HepG2 (cell line): ENCODE results near the gene CCDC85C. TPM values are rescaled to one million over a fixed set of nuclear protein-coding genes. Genes with fewer than 3 reads are reported as not detected.
A peak's percentile ranks its signal among the peaks of the same experiment; 100 is the strongest.

ENCODE experiments used
- AGO2 ChIP-seq: fragments of 200-400 bp; formaldehyde crosslinking; optimal IDR thresholded peaks from 2 replicates; pipeline ENCODE3; 2017; ENCODE audit warnings: mild to moderate bottlenecking, low read depth, low read length, moderate library complexity
- ATF7 ChIP-seq, 2 experiments: fragments of 450-650 bp in 1 of 2; sonication (generic) in 1 of 2; formaldehyde crosslinking in 1 of 2; IDR thresholded peaks; 2 replicates each; pipeline versions ENCODE4 v1.4.0 to v1.6.1; 2016 to 2020; ENCODE audit warnings: antibody characterized with exemption in 1 of 2, mild to moderate bottlenecking in 1 of 2, missing genetic modification reagents in 1 of 2
- ESRRA ChIP-seq: sonication (generic); formaldehyde crosslinking; IDR thresholded peaks from 2 replicates; pipeline ENCODE4 v1.5.1; 2020; ENCODE audit warnings: mild to moderate bottlenecking, low read depth, missing genetic modification reagents
- SMAD9 ChIP-seq: sonication (generic); formaldehyde crosslinking; IDR thresholded peaks from 2 replicates; pipeline ENCODE4 v1.5.1; 2020; ENCODE audit warnings: mild to moderate bottlenecking, missing genetic modification reagents
- TARDBP ChIP-seq: sonication (generic); formaldehyde crosslinking; IDR thresholded peaks from 2 replicates; pipeline ENCODE4 v1.8.0; 2022; ENCODE audit warnings: mild to moderate bottlenecking, missing genetic modification reagents
- polyA plus RNA-seq, 8 experiments: library from polyadenylated mRNA; depleted of rRNA in 3 of 8; stranded (reverse) in 7 of 8; unstranded in 1 of 8; fragments of >200 nt; fragmentation: Illumina TruSeq in 4 of 8; extraction: Trizol in 4 of 8; gene quantifications; 2 replicates each; pipeline versions ENCODE4 v1.2.1 to v1.2.3, GENCODE V29; 2011 to 2016; ENCODE audit warnings: low read depth in 4 of 8, missing spikeins in 1 of 8, mixed read lengths in 1 of 8; ENCODE audit not compliant: insufficient read depth in 1 of 8
- total RNA-seq, 5 experiments: library from RNA; depleted of rRNA; stranded (reverse); fragments of >200 nt; fragmentation: Illumina TruSeq; extraction: Trizol; gene quantifications; 2 replicates each; pipeline ENCODE4 v1.2.3, GENCODE V29; 2016; ENCODE audit warnings: low read depth in 1 of 5
- TF ChIP-seq, protein P1 (sequence below): sonication (generic); formaldehyde crosslinking; IDR thresholded peaks from 2 replicates; pipeline ENCODE4 v1.9.0; 2021; ENCODE audit warnings: mild to moderate bottlenecking, missing genetic modification reagents
- TF ChIP-seq, protein P2 (sequence below): conservative IDR thresholded peaks from 2 replicates; pipeline ENCODE4 v1.6.1; 2018; ENCODE audit warnings: missing genetic modification reagents
- TF ChIP-seq, protein P3 (sequence below): sonication (generic); formaldehyde crosslinking; IDR thresholded peaks from 2 replicates; pipeline ENCODE4 v1.4.0; 2020; ENCODE audit warnings: missing genetic modification reagents
- TF ChIP-seq, protein P4 (sequence below): sonication (generic); formaldehyde crosslinking; IDR thresholded peaks from 2 replicates; pipeline ENCODE4 v1.8.0; 2022; ENCODE audit warnings: mild to moderate bottlenecking, missing genetic modification reagents, moderate library complexity
- TF ChIP-seq, protein P5 (sequence below): sonication (generic); formaldehyde crosslinking; IDR thresholded peaks from 2 replicates; pipeline ENCODE4 v1.4.0; 2020; ENCODE audit warnings: low read depth, mild to moderate bottlenecking, missing genetic modification reagents

CCDC85C gene
- total and polyA plus RNA-seq, 2 of the 13 experiments (the other 11 are each of a cell fraction or from before 2014, with no cell fraction given), result 18.8 to 43.8 TPM

DNA sequence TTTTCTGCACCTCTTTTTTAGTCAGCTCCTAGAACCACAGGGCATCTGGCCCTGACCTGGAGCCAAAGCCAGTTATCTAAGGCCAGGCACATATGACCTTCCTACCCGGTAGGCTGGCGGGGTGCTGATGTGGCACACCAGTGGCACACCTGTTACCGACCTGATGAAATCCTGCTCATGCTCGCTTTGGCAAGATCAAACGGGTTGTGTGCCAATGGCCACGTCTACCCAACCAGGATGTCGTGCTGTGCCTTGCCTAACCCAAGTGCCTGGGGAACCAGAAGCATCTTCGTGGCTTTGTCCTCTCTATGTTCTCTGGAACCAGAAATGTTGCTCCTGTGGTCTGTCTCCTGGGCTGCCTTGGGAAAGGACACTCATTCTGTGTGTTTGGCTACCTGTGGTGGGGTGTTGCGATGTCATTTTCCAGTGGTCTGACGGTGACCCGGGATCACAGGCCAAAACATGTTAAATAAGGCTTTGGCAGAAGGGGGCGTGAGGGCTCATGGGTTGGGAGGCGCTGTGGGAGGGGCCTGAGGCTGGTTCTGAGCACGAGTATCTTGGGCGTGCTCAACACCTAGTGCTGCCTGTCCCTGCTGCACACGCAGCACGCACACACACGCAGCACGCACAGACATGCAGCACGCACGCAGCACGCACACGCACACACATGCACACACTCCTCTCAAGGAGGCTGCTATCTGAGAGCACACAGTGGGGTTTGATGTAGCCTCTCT, 94.9 kb downstream of the CCDC85C start (continued):
- TF ChIP-seq, protein P1, sequence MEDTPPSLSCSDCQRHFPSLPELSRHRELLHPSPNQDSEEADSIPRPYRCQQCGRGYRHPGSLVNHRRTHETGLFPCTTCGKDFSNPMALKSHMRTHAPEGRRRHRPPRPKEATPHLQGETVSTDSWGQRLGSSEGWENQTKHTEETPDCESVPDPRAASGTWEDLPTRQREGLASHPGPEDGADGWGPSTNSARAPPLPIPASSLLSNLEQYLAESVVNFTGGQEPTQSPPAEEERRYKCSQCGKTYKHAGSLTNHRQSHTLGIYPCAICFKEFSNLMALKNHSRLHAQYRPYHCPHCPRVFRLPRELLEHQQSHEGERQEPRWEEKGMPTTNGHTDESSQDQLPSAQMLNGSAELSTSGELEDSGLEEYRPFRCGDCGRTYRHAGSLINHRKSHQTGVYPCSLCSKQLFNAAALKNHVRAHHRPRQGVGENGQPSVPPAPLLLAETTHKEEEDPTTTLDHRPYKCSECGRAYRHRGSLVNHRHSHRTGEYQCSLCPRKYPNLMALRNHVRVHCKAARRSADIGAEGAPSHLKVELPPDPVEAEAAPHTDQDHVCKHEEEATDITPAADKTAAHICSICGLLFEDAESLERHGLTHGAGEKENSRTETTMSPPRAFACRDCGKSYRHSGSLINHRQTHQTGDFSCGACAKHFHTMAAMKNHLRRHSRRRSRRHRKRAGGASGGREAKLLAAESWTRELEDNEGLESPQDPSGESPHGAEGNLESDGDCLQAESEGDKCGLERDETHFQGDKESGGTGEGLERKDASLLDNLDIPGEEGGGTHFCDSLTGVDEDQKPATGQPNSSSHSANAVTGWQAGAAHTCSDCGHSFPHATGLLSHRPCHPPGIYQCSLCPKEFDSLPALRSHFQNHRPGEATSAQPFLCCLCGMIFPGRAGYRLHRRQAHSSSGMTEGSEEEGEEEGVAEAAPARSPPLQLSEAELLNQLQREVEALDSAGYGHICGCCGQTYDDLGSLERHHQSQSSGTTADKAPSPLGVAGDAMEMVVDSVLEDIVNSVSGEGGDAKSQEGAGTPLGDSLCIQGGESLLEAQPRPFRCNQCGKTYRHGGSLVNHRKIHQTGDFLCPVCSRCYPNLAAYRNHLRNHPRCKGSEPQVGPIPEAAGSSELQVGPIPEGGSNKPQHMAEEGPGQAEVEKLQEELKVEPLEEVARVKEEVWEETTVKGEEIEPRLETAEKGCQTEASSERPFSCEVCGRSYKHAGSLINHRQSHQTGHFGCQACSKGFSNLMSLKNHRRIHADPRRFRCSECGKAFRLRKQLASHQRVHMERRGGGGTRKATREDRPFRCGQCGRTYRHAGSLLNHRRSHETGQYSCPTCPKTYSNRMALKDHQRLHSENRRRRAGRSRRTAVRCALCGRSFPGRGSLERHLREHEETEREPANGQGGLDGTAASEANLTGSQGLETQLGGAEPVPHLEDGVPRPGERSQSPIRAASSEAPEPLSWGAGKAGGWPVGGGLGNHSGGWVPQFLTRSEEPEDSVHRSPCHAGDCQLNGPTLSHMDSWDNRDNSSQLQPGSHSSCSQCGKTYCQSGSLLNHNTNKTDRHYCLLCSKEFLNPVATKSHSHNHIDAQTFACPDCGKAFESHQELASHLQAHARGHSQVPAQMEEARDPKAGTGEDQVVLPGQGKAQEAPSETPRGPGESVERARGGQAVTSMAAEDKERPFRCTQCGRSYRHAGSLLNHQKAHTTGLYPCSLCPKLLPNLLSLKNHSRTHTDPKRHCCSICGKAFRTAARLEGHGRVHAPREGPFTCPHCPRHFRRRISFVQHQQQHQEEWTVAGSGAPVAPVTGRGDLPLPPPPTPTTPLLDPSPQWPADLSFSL (CRISPR knock-in tag), result no peak
- no peak for TF ChIP-seq ATF7 (IDR thresholded peaks at IDR 0.05)
- no peak for TF ChIP-seq ATF7 (CRISPR knock-in tag; IDR thresholded peaks at IDR 0.05)
- TF ChIP-seq, protein P2, sequence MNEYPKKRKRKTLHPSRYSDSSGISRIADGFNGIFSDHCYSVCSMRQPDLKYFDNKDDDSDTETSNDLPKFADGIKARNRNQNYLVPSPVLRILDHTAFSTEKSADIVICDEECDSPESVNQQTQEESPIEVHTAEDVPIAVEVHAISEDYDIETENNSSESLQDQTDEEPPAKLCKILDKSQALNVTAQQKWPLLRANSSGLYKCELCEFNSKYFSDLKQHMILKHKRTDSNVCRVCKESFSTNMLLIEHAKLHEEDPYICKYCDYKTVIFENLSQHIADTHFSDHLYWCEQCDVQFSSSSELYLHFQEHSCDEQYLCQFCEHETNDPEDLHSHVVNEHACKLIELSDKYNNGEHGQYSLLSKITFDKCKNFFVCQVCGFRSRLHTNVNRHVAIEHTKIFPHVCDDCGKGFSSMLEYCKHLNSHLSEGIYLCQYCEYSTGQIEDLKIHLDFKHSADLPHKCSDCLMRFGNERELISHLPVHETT, result no peak
- TF ChIP-seq, protein P3, sequence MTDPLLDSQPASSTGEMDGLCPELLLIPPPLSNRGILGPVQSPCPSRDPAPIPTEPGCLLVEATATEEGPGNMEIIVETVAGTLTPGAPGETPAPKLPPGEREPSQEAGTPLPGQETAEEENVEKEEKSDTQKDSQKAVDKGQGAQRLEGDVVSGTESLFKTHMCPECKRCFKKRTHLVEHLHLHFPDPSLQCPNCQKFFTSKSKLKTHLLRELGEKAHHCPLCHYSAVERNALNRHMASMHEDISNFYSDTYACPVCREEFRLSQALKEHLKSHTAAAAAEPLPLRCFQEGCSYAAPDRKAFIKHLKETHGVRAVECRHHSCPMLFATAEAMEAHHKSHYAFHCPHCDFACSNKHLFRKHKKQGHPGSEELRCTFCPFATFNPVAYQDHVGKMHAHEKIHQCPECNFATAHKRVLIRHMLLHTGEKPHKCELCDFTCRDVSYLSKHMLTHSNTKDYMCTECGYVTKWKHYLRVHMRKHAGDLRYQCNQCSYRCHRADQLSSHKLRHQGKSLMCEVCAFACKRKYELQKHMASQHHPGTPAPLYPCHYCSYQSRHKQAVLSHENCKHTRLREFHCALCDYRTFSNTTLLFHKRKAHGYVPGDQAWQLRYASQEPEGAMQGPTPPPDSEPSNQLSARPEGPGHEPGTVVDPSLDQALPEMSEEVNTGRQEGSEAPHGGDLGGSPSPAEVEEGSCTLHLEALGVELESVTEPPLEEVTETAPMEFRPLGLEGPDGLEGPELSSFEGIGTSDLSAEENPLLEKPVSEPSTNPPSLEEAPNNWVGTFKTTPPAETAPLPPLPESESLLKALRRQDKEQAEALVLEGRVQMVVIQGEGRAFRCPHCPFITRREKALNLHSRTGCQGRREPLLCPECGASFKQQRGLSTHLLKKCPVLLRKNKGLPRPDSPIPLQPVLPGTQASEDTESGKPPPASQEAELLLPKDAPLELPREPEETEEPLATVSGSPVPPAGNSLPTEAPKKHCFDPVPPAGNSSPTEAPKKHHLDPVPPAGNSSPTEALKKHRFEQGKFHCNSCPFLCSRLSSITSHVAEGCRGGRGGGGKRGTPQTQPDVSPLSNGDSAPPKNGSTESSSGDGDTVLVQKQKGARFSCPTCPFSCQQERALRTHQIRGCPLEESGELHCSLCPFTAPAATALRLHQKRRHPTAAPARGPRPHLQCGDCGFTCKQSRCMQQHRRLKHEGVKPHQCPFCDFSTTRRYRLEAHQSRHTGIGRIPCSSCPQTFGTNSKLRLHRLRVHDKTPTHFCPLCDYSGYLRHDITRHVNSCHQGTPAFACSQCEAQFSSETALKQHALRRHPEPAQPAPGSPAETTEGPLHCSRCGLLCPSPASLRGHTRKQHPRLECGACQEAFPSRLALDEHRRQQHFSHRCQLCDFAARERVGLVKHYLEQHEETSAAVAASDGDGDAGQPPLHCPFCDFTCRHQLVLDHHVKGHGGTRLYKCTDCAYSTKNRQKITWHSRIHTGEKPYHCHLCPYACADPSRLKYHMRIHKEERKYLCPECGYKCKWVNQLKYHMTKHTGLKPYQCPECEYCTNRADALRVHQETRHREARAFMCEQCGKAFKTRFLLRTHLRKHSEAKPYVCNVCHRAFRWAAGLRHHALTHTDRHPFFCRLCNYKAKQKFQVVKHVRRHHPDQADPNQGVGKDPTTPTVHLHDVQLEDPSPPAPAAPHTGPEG, result no peak
- peak; percentile 56 for TF ChIP-seq AGO2
- TF ChIP-seq ESRRA (CRISPR knock-in tag), result no peak
- TF ChIP-seq, protein P4, sequence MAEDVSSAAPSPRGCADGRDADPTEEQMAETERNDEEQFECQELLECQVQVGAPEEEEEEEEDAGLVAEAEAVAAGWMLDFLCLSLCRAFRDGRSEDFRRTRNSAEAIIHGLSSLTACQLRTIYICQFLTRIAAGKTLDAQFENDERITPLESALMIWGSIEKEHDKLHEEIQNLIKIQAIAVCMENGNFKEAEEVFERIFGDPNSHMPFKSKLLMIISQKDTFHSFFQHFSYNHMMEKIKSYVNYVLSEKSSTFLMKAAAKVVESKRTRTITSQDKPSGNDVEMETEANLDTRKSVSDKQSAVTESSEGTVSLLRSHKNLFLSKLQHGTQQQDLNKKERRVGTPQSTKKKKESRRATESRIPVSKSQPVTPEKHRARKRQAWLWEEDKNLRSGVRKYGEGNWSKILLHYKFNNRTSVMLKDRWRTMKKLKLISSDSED (CRISPR knock-in tag), result no peak
- TF ChIP-seq, protein P5, sequence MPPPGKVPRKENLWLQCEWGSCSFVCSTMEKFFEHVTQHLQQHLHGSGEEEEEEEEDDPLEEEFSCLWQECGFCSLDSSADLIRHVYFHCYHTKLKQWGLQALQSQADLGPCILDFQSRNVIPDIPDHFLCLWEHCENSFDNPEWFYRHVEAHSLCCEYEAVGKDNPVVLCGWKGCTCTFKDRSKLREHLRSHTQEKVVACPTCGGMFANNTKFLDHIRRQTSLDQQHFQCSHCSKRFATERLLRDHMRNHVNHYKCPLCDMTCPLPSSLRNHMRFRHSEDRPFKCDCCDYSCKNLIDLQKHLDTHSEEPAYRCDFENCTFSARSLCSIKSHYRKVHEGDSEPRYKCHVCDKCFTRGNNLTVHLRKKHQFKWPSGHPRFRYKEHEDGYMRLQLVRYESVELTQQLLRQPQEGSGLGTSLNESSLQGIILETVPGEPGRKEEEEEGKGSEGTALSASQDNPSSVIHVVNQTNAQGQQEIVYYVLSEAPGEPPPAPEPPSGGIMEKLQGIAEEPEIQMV, result no peak
- no peak for TF ChIP-seq SMAD9
- peak; percentile 46 for TF ChIP-seq TARDBP (CRISPR knock-in tag)
